22Rv1 (cell line): ENCODE data around the gene CFHR1.
"Not testable (repeated sequence)": the region's sequence is repeated elsewhere in the genome, so short reads cannot be mapped to it uniquely, and the experiment has no call there.

ENCODE experiments used
- CTCF ChIP-seq: fragments of 450-650 bp; IDR thresholded peaks from 2 replicates; pipeline ENCODE4 v1.5.1; 2017; ENCODE audit warnings: mild to moderate bottlenecking
- ZFX ChIP-seq: fragments of 450-650 bp; IDR thresholded peaks from 2 replicates; pipeline ENCODE4 v1.6.1; 2017; ENCODE audit warnings: antibody characterized with exemption, borderline replicate concordance

GRCh38 chr1:196819531-196819930, at the start of gene CFHR1:
- TF ChIP-seq CTCF, ZFX: not testable (repeated sequence)
